HepG2 (cell line): ENCODE results near the gene R3HCC1L.

ENCODE experiments used
- CSRNP2 ChIP-seq: sonication (generic); formaldehyde crosslinking; conservative IDR thresholded peaks from 2 replicates; pipeline ENCODE4 v1.8.0; 2022; ENCODE audit warnings: low read depth, missing genetic modification reagents
- CTCF ChIP-seq: sonication (generic); formaldehyde crosslinking; IDR thresholded peaks from 2 replicates; pipeline ENCODE4 v1.5.0; 2020; ENCODE audit warnings: mild to moderate bottlenecking, missing genetic modification reagents, moderate library complexity
- FOXA3 ChIP-seq: IDR thresholded peaks from 2 replicates; pipeline ENCODE4 v1.6.1; 2016; ENCODE audit warnings: missing genetic modification reagents, missing compliant biosample characterization
- POLR2AphosphoS5 ChIP-seq: IDR thresholded peaks from 2 replicates; pipeline ENCODE4 v1.6.1; 2012; ENCODE audit warnings: low read depth, low read length
- SIN3A ChIP-seq: IDR thresholded peaks from 2 replicates; pipeline ENCODE4 v1.6.1; 2011; ENCODE audit warnings: low read depth, mild to moderate bottlenecking, control low read depth, low read length, borderline replicate concordance
- ZFAT ChIP-seq: sonication (generic); formaldehyde crosslinking; conservative IDR thresholded peaks from 2 replicates; pipeline ENCODE4 v1.8.1; 2023; ENCODE audit warnings: missing genetic modification reagents, inconsistent platforms
- ZFP82 ChIP-seq: sonication (generic); formaldehyde crosslinking; IDR thresholded peaks from 2 replicates; pipeline ENCODE4 v1.5.1; 2020; ENCODE audit warnings: mild to moderate bottlenecking, missing genetic modification reagents, borderline replicate concordance
- ZFY ChIP-seq: sonication (generic); formaldehyde crosslinking; IDR thresholded peaks from 2 replicates; pipeline ENCODE4 v1.4.0; 2020; ENCODE audit warnings: missing genetic modification reagents

GRCh38 chr10:98224996-98225395, 90.5 kb downstream of the R3HCC1L start:
- no peak for TF ChIP-seq CTCF
- no peak for TF ChIP-seq ZFP82 (CRISPR knock-in tag)
- no peak for TF ChIP-seq SIN3A
- TF ChIP-seq POLR2AphosphoS5: no peak
- TF ChIP-seq ZFAT (CRISPR knock-in tag): no peak
- no peak for TF ChIP-seq FOXA3 (CRISPR knock-in tag)
- TF ChIP-seq ZFY: no peak
- no peak for TF ChIP-seq CSRNP2 (CRISPR knock-in tag)
